Measurements from ENCODE around the gene MDFIC. TPM values are rescaled to one million over a fixed set of nuclear protein-coding genes. Genes with fewer than 3 reads are reported as not detected.

The MDFIC gene
- total RNA-seq, 1 donor from 2014 or later = 8.7 TPM

- FAIRE-seq (no peak), DNase-seq (ENCODE audit: low read depth) (no peak)
- TF ChIP-seq CTCF (IDR thresholded peaks at IDR 0.05; ENCODE audit: insufficient read depth, low read length, severe bottlenecking) = no peak
- Histone ChIP-seq H3K4me3 (ENCODE audit: low read depth, low read length) (no peak overlapping the region), H3K27me3 (ENCODE audit: control insufficient read depth, insufficient read depth, low read length) (no peaks in the 10 kb centered on the region), H3K36me3 (ENCODE audit: control insufficient read depth, insufficient read depth, low read length) (no peaks in the 10 kb centered on the region)
Measured at GRCh38 chr7:114943953-114944744, 22.3 kb downstream of the MDFIC start.

GRCh38 chr7:114944745-114945625, 23.1 kb downstream of the MDFIC start:
- DNase-seq (ENCODE audit: low read depth) (no peak), FAIRE-seq (no peak)
- no peaks in the 10 kb centered on the region for H3K27me3 ChIP-seq (ENCODE audit: control insufficient read depth, insufficient read depth, low read length)
- no peaks in the 10 kb centered on the region for H3K36me3 ChIP-seq (ENCODE audit: control insufficient read depth, insufficient read depth, low read length)
- no peak for TF ChIP-seq CTCF (IDR thresholded peaks at IDR 0.05; ENCODE audit: insufficient read depth, low read length, severe bottlenecking)
- no peak overlapping the region for H3K4me3 ChIP-seq (ENCODE audit: low read depth, low read length)

DNA sequence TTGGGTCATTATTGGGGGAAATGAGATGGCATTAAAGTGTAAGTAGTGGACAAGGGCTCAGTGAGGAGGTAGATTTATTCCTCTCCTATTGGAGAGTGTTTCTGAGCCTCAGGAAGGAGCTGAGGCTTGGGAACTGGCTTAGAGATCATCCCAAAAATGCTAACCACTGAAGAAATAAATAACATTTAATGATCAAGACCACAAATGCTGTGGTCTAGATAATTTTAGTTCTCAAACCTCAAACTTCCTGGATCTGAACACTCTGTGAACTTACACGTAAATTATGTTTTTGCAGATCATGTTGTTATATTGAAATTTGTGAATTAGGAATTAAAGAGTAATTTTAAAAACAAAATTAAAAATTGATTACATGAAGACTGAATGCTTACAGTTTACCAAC, 27.3 kb downstream of the MDFIC start:
- Histone ChIP-seq H3K4me3 (ENCODE audit: low read depth, low read length) (no peak overlapping the region), H3K27me3 (ENCODE audit: control insufficient read depth, insufficient read depth, low read length) (no peaks in the 10 kb centered on the region), H3K36me3 (ENCODE audit: control insufficient read depth, insufficient read depth, low read length) (no peaks in the 10 kb centered on the region)
- DNase-seq (ENCODE audit: low read depth) (no peak), FAIRE-seq (no peak)
- no peak for TF ChIP-seq CTCF (IDR thresholded peaks at IDR 0.05; ENCODE audit: insufficient read depth, low read length, severe bottlenecking)

DNA sequence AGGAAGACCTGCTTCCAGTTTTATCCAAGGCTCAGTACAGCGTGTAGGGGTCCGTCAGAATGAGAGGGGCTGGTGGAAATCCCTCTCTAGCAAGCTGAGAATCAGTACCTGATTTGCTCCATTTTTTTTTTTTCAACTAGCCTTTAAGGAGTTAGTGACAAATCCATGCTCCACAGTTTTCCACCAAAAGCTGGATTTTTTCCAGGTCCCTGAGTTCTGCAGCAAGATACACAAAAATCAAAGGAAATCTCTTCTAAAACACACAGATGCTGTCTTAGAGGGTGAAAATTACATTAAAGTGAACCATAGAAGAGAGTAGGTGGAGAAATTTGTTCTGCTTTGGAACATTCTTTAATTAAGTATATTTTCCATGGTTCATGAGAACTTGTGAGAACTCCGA, 30.4 kb downstream of the MDFIC start:
- Histone ChIP-seq H3K27me3 (ENCODE audit: control insufficient read depth, insufficient read depth, low read length) (no peaks in the 10 kb centered on the region), H3K4me3 (ENCODE audit: low read depth, low read length) (no peak overlapping the region), H3K36me3 (ENCODE audit: control insufficient read depth, insufficient read depth, low read length) (no peaks in the 10 kb centered on the region)
- TF ChIP-seq CTCF (IDR thresholded peaks at IDR 0.05; ENCODE audit: insufficient read depth, low read length, severe bottlenecking) = no peak
- FAIRE-seq (no peak), DNase-seq (ENCODE audit: low read depth) (no peak)

DNA sequence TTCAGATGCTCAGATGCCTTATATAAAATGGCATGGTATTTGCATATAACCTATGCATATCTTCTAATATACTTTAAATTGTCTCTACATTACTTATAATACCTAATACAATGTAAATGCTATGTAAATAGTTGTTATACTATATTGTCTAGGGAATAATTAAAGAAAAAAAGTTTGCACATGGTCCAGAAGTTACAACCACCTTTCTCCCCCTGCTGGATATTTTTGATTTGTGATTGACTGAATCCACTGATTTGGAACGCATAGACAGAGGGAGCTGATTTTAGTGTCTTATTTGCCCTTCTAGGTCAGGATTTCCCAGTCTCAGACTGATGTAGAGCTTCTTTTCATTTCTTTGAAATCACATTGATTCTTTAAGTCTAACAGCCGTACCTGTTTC, 31.8 kb downstream of the MDFIC start:
- no peaks in the 10 kb centered on the region for H3K36me3 ChIP-seq (ENCODE audit: control insufficient read depth, insufficient read depth, low read length)
- DNase-seq (ENCODE audit: low read depth) (no peak), FAIRE-seq (no peak)
- no peaks in the 10 kb centered on the region for H3K27me3 ChIP-seq (ENCODE audit: control insufficient read depth, insufficient read depth, low read length)
- H3K4me3 ChIP-seq (ENCODE audit: low read depth, low read length) = no peak overlapping the region
- TF ChIP-seq CTCF (IDR thresholded peaks at IDR 0.05; ENCODE audit: insufficient read depth, low read length, severe bottlenecking) = no peak
